HG03045 (cell line): Measurements from ENCODE around the gene HEBP2.
"Not testable (repeated sequence)": the region's sequence is repeated elsewhere in the genome, so short reads cannot be mapped to it uniquely, and the experiment has no call there.

Source experiments
- ATAC-seq: cut with Tn5 transposase; IDR thresholded peaks from one replicate; pipeline ENCODE4 v1.9.1; 2021; ENCODE audit warnings: mild to moderate bottlenecking, moderate library complexity; ENCODE audit not compliant: unreplicated experiment

Gene HEBP2

DNA sequence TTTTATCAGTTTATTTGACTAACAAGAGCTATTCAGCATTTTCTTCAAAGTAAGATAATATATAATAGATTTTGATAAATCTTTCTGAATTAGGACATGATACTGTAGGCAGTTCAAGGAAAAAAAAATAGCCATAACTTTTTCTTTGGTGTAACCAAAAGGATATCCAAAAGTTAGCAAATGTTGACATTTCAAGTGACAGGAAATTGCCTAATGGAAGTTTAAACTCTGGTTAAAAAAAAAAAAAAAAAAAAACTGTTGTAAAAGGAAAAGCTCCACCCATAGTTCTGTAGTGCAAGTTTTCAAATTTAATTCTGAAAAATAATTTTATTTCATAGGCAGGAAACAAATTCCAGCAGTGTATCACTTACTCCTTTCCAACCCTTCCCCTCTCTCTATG lies 18.8 kb downstream of the HEBP2 start:
- no peak for ATAC-seq

DNA sequence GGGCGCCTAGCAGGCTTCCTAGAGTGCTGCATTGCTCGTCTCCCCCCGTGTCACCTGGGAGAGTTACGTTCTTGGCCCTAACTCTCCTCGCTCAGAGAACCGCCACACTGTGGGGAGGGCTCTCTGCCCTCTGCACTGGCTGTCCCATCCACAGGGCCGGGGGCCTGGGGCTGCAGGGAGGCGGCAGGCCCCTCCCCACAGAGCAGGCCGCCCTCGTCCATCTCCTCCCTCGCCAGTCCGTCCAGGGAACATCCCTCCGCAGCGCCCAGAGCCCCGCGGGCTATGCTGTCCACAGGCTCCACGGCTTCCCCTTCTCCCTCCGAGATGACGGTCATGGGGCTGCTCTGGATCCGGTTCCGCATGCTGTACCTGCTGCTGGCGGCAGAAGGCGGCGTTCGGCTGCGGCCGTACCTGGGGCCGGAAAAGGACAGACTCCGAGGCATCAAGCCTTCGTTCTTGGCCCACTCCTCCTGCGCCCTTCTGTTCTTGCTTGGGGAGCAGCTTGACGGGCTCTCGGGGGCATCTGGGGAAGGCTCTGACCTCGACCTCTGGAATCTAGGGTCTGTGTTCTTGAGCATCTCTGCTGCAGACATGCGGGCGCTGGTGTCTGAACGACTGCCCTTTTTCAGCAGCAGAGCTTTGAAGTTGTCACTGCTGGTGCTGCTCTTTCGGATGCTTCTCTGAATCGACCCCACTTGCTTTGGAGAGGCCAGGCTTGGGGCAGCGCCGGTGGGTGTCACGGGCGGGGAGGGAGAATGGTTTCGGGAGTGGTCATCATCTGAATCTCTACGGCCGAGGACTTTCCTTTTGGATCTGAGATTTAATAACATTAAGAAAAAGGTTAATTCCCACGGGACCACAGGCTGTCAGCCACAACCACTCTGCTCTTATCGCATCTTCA lies 20.2 kb downstream of the HEBP2 start:
- ATAC-seq: no peak

DNA sequence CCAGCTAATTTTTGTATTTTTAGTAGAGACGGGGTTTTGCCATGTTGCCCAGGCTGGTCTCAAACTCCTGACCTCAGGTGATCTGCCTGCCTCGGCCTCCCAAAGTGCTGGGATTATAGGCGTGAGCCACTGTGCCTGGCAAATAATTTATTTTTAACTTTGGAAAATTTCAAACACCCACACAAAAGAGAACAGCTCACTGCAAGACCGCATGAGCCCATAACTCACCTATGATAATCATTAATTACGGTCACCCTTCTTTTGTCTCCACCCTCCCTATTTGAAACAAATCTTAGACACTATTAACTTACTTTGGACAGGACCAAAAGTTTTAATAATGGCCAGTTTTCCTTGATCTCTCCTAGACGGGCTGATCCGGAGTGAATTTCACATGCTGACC lies 21.2 kb downstream of the HEBP2 start:
- not testable (repeated sequence) for ATAC-seq

DNA sequence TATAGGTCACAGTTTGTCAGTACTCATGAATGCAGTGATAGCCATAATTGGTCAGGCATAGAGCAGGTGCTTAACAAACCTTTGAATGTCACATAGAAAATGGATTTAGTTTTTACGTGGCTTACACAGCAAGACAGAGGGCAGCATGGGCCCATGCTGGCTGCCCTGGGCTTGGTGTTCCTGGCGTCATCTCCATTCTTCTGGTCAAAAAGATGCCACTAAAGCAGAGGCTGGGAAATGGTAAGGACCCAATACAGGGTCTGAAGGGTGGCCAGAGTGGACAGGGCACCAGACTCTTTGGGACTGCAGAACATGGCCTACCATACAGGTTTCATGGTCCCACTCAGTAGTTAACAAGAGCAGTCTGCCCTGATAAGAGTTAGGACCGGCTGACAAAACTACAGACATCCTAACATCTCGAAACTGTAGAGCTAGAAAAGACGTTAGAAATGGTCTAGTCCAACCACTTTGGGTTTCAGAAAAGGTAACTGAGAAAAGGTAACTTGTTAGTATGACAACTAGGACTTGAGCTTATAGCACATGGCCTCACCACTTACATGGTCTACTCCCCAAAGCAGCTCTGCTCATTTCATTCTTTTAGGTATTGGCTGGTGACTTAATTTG lies 22.6 kb downstream of the HEBP2 start:
- no peak for ATAC-seq

DNA sequence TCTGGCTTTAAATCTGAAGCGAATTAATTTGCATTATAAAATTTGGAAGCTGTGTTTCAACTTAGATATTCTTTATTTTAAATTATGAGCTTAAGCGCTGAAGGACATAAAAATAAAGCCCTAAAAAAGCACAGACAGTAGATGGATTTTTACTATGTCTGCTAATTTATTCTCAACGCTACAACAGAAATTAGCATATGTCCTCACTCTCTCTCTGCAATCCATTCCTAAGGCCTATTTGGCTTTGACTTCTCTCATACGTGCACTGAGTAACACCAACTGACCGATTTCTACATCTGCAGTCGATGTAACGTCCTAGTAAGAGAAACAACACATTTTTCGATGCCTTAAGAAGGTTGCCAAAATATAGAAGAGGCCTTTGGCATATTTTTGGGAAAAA lies 23.7 kb downstream of the HEBP2 start:
- no peak for ATAC-seq

DNA sequence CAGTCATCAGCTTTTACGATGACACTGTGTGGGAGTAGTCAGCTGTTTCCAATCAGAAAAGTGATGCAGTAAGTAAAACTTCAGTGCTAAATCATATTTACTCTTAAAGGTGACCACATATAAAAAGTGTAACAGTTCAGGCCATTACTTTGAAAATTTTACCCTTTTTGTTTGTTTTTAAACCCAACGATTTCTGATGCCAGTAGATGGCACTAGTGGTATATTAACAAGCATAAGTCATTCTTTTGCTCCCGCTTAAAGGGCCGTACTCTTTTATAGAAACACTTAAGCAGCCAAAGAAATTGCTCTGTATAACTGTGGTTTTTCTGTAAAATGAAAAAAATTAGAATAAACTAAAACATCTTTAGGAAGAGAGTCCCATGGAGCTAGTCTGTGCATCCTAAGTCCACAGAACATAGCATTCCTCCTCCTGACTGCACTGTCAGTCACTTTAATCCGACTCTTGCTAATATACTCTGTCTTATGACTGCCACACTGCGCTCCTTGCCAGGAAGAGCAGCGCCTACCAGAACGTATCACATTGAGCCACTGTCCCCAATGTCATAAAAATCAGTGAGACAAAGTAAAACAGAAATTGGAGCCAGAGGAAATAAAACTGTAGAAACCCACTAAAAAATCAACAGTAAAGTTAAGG lies 25.0 kb downstream of the HEBP2 start:
- no peak for ATAC-seq

DNA sequence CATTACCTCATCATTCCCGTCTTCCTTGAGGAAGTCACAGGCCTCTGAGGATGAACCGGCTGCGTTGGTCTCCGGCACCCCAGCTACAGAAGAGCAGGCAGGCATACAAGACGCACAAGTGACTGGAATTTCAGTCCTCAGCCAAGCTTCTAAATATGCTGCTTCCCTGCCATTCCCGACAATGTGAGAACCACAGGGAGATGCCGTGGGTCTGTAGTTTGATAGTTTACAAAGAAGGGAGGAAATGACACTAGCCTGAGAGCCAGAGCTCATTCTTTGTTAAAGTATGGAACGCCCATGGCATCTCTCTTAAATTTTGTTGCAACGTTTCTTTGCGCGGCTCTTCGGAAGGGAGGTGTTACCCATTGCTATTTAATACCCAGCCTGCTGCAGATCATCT lies 25.7 kb downstream of the HEBP2 start:
- no peak for ATAC-seq

DNA sequence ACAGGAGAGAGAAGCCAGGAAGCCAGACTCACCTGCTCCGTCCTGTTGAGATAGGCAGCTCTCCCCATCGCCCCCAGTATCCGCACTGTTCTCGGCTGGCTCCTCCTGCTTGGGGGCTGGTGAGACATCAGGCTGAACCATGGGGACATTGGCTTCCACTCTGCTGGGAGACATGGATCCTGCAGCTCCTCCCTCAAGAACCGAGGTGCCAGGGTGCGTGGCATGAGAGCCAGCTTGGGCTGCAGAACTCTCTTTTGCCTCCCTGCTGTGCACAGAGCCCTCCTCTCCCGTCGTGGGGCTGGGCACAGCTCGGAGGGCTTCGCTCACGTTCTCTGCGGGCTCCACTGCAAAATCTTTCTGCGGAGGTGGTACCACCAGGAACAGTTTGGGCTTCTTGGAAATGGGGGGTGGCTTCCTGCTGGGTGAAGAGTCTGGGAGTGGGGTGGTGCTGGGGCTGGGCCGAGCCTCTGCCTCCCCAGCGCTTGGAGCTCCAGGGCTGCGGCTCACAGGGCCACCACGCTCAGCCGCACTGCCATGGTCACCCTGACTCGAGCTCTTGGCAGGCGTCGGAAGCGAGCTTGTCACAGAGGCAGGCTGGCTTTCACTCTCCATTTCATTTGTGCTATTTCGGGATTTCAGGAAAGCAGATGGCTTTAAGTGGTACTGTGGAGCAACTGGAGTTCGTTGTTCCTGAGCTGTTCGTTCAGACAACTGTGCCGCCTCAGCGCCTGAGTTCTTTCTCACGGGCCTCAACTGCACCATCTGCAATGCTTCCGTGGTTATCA lies 26.5 kb downstream of the HEBP2 start:
- no peak for ATAC-seq

DNA sequence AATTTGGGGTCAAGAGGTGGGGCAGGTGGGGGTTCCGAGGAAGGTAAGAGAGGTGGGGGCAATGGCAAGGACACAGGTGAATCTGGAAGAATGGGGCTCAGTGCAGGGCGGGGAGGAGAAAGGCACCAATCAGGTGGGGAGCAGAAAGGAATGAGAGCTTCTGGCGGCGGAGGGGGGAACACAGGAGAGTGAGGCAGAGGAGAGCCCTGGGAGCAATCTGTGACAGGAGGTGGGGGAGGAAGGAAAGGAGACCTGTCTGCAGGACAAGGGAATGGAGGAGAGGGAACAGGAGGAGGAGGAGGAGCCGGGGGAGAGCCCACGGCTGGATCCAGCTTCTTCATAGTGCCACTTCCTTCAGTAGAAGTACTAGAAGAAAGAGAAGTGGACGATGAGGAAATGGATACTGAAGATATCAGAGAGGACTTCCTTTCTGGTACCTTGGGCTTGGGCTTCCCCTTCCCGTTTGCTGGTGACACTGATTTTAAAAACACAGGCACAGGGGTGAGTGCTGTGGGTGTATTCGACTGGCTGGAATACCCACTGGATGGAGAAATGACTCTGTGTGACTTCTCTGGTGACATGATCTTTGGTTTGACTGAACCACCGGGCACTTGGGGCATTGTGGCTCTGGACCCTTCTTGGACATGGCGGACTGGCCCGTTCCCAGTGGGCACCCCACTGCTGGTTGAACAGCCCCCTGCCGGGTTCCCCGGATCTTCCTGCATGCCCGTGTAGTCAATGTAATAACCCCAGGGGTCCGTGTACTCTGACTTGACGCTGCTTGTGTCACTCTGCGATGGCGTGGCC lies 27.4 kb downstream of the HEBP2 start:
- no peak for ATAC-seq

DNA sequence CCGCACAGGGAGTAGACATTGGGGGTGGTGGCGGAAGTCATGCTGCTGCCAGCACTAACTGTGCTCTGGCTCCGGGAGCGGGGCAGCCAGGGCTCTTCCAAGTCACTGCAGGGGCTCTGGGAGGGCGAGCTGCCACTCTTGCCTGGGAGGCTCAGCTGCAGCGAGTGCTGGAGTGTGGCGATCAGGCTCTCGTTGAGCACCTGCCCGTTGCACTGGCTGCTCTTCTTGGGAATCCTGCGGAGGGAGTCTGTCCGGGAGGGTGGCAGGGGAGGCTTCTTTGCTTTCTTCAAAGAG lies 28.0 kb downstream of the HEBP2 start:
- ATAC-seq: no peak

DNA sequence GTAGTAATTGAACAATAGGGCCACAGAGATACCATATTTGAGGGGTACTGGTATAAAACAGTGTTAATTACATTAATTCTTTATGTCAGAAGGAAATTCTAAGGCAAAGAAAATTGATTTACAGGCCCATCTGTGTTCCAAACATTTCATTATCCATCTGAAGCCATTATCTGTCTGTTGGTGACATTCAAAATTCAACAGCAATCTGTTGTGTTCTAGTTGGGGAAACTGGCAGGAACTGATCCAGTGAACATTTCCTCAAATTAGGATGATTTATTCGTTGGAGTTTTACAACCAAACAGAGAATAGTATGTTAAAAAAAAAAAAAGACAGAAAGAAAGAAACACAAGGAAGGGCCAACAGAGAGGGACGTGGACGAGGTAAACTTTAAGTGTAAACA lies 30.1 kb downstream of the HEBP2 start:
- no peak for ATAC-seq

DNA sequence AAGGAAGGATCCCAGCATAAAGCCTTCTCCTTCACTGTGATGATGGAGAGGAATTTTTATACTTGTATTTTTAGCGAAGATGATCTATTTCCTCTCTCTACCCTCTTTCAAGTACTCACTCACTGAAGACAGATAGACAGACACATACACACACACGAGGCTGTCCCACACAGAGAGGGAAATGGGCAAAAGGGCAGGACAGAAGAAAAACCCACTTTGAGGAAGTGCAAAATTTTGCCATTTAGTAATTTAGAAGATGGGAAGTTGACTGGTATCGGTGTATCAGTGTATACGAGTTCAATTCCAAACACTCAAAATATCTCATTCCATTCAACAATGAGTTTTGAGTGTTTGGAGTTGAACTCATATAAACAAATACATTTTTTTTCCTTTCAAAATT lies 30.9 kb downstream of the HEBP2 start:
- no peak for ATAC-seq

DNA sequence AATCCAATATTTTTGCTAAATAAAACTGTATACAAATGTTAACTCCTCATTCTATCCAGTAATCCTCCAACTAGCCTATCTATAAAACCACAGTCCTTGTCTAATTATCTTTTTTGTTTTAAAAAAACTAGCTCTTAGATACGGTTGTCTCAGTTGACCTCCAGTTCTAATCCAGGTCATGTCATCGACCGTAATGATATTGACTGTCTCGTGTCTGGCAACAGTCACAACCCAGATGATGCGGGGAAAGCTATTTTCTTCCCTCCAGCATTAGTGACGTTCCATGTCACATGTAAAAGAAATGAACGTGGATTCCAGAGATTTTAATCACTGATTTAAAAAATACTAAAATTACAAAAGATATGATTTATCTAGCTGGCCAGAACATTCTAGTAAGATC lies 35.5 kb downstream of the HEBP2 start:
- ATAC-seq: no peak

DNA sequence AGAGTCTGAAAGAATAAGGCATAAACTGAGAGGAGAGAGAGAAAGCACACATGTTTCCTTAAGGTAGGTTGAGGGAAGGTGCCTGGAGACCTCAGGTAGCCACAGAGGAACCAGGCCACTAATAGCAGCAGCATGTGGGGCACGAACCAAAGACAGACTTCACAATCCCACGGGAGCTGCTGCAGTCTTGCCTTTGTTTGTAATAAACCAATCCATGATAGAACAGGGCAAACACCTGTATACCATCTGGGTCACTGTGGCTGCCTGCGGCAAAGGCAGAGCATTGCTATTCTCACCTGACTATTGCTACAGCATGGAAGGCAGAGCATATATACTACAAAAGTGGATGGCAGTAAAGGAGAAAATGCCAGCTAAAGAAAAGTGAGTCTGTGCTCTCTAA lies 36.3 kb downstream of the HEBP2 start:
- ATAC-seq: no peak

DNA sequence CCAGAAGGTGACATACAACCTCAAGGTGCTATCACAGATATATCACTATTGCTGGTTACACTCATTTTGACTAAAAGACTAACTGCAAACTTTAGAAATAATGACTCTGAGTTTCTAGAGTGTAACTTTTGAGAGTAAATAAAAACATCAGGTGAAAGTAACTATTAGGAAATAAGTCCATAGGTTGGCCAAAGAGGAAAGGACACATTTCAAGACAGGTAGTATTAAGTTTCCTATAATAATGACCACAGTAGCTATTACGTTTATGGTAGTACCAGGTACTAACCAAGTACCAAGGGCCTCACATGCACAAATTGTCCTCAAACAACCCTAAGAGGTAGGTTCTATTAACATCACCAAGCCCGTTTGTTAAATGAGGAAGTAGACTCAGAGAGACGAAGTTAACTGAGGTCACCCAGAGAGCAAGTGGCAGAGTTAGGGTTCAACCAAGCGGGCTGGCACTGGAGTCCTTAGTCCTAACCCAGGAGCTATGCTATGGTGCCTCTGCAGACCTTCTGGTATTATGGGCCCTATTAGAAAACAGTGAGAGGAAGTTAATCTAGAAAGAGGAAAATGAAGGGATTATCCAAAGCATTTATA lies 36.8 kb downstream of the HEBP2 start:
- ATAC-seq: no peak

DNA sequence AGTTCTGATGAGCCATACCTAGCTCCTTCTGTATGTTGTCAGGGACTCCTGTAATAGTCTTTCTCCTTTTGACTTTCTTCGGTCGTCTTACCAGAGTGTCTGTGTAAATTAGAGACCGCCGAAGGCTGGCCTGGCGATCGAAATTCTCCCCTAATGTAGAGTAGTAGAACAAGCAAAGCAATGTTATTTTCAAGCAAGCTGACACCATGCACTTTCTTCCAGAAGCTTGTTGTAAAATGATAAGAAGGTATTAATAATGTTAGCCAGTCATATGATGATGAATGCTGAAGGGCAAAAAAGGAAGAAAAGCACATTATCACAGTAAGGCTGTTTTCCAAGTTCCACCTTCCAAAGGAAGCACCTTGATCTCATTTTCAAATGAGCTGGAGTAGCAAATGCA lies 37.9 kb downstream of the HEBP2 start:
- no peak for ATAC-seq

DNA sequence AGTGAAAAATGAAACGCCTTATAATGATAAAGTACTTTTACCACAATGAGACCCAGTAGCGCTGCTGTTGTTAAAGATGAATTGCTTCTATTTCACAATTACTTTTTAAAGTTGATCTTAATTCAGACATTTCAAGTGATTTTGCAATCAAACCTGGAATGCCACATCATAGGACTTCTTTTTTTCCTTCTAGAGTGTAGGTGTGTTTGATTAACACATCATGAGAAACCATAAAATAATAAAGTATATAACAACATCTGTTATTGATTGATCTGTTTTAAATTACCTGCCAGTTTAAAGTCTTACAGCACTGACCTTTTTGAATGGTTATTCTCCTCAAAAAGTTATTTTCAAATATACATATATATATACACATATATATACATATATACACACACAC lies 38.6 kb downstream of the HEBP2 start:
- ATAC-seq: no peak

DNA sequence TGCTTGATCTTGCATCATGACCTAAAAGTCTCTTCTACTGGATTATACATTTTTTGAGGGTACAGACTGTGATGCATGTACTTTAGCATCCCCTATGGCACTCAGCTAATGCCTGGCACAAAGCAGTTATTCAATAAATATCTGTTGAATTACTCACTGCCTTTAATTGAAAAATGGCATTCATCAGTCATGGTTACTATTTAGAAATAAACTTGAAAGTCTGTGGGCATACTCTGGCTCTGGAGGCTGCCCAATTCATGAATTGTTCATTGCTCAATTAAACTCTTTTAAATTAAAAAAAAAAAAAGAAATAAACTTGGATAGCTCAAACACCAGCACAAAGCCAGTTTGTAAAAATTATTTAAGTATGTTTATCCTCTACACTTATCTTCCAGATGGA lies 40.0 kb downstream of the HEBP2 start:
- ATAC-seq: no peak

DNA sequence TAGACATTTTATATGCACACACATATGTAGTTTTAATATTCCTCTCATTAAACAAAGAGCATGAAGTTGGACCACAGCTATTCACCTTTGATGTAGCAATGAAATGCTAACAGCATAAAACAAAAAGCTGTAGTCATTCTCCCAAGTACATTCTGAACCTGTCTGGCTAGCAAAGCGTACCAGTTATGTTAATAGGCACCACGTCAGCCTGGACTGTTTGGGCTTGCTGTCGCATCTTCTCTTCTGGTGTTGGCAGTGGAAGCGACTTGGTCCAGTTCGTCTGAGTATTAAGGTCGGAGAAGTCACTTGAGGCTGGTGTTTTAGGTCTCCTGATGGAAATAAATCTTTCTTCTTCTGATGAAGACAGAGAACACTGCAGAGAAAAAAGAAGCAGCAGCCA lies 42.8 kb downstream of the HEBP2 start:
- no peak for ATAC-seq

DNA sequence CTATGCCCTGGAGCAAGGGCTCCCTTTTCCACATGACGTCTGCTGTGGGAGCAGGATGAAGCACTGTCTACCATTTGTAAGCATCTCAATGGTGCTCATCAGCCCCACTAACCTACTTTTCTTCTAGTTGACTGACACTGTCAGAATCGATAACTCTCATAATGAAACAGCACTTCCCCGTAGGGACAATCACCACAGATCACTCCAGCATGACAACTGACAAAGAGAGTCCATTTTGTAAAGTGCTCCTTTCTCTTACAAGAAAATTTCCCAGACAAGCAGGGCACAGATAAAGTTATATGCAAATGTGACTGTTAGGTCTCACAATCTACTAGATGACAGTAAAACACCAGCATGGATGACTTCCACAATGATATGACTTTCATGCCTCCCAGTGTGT lies 46.4 kb downstream of the HEBP2 start:
- ATAC-seq: no peak
